Activated naive CD4-positive, alpha-beta T cell treated with anti-CD3 and anti-CD28 coated beads, Interleukin-2, amount 50 U/mL, for 72 hours (primary cell): ENCODE data around the gene SPOCD1. TPM values are rescaled to one million over a fixed set of nuclear protein-coding genes. Genes with fewer than 3 reads are reported as not detected.

Experiments
- ATAC-seq, 2 donors: fragments of 150-1000 bp; cut with Tn5 transposase; 2 replicates each; pipeline ENCODE4 v1.10.0; 2021; ENCODE audit warnings: mild to moderate bottlenecking in 2 of 2, moderate library complexity in 2 of 2
- DNase-seq, 2 donors: peaks; one replicate each; pipeline ENCODE4 v3.0.0; 2021 to 2022; ENCODE audit warnings: low spot score in 2 of 2
- H3K27ac Mint-ChIP-seq, 2 donors: one replicate each; pipeline ENCODE4 v1.8.0; 2022; ENCODE audit warnings: mild to moderate bottlenecking in 2 of 2, mixed read lengths in 2 of 2
- H3K36me3 Mint-ChIP-seq, 2 donors: one replicate each; pipeline ENCODE4 v1.8.0; 2022; ENCODE audit warnings: mixed read lengths in 2 of 2
- H3K9me3 Mint-ChIP-seq, 2 donors: one replicate each; pipeline ENCODE4 v1.8.0; 2022; ENCODE audit warnings: mixed read lengths in 2 of 2
- total RNA-seq, 2 donors: library from RNA; stranded (reverse); gene quantifications; one replicate each; pipeline ENCODE4 v1.2.3, GENCODE V29; 2022

SPOCD1 gene
- total RNA-seq, 2 donors from 2014 or later, result 0.46 to 1.8 TPM

DNA sequence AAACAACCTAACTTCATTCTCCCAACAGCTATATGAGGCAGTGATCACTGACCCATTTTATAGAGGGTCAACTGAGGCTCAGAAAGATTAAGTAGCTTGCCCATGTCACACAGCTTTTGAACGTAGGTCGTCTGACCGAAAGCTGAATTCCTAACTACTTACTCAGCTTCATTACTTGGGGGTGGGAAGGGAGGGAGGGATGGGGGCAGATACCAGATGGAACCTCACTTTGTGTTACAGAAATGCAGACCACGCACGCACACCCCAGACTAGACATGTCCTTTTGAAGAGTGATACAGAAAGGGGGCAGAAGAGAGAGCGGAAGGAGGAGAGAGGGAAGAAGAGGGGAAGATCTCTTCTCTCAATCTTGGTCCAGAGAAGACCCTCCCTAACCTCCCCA, 53.9 kb downstream of the SPOCD1 start:
- H3K9me3 Mint-ChIP-seq, result no peaks in the 10 kb centered on the region
- DNase-seq, result no peak
- H3K27ac Mint-ChIP-seq, result no peak overlapping the region
- H3K36me3 Mint-ChIP-seq, result no peaks in the 10 kb centered on the region
- ATAC-seq, result no peak

DNA sequence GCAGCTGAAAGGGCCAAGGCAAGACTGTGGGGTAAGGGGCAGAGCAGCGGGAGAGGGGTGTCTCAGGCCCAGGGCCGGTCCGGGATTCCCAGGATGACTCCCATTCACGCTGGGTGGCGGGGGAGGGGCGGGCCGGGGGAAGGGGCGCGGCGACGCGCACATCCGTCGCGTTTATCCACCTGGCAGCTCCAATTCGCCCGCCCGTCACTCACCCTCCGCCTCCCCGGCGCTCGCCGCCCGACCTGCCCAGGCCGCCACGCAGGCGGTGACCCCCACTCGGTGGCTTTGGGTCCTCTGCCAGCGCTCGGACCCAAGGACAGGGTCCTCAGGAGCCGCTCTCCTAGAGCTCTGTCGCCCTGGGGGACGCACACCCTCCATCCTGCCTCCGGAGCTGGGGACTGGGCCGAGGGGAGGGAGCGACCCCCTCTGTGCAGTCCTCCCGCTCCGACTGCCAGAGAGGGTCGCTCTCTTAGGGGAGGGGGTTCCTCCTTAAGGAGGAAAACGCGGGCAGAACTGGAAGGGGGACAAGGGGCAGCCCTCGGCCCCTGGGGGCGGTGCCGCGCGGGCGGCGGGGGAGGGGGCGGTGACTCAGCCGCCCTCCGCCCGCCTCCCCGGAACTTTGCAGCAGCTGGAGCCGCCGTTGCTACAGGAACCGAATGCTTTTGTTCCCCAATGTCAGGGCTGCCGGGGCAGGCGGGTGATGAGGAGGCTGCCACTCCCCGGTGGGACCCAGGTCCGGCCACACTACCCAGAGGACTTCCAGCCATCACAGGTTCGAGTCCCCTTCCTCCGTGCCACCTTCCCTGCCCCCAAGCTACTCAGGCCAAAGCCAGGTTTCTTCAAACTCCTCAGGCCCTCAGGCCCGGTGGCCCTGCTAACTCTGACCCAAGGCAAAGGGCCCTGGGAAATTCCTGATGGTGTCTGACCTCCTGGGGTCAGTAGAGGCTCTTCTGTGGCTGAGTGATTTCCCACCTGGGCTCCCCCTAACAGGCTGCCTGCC, 55.1 kb downstream of the SPOCD1 start:
- Mint-ChIP-seq H3K9me3 (no peaks in the 10 kb centered on the region), H3K27ac (no peak overlapping the region), H3K36me3 (no peaks in the 10 kb centered on the region)
- DNase-seq, result peak in 1 of 2 donors; percentile 63
- ATAC-seq, result peak; percentile 60

DNA sequence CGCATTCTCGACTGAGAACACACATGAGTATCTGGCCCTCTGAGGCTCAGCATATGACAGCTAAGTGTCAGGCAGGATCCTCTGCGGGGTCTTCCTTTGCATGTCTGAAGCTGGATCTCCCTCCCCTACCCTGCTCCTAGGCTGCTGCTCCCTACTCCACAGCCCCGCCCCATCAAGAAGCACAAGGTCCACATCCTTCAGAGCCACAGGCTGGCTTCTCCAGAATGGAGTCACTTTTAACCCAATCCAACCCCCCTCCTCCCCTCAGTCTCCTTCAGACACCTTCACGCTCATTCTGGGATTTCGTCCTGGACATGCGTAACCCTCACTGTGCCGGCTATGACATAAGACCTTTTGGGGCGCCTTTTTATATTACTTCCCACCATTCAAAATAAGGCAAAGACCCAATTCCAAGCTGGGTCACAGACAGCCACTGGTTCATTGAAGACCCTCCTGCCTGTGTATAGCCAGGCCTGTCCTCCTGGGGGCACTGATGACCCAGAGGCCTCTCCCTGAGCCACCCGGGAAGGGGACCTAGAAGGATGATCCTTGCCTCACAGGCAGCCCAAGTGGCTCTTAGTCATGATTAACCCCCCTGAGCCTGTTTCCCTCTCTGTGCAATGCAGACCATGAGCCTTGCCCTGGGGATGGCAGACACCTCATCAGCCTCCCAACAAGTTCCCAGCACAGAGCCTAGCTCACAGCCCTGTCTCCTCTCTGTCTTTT, 56.4 kb downstream of the SPOCD1 start:
- Mint-ChIP-seq H3K27ac (no peak overlapping the region), H3K9me3 (no peaks in the 10 kb centered on the region), H3K36me3 (no peaks in the 10 kb centered on the region)
- ATAC-seq (no peak), DNase-seq (no peak)

DNA sequence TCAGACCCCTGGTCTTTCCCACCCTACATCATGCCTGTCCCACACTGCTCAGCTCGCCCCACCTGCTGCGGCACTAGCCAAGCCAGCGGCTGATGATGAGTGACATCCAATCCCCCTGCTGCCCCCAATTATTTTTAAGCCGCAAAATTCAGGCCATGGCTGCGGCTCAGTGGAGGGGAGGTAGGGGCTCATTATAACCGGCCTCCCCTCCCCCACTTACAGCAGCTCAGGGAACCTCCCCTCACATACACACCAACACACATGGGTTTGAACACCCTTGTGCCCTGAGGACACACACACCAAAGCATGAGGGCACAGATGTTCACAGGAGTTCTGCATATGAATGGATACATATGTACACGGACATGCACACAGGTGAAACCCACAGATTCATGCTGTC, 57.0 kb downstream of the SPOCD1 start:
- no peak overlapping the region for H3K27ac Mint-ChIP-seq
- no peaks in the 10 kb centered on the region for H3K36me3 Mint-ChIP-seq
- DNase-seq (no peak), ATAC-seq (no peak)
- no peaks in the 10 kb centered on the region for H3K9me3 Mint-ChIP-seq

DNA sequence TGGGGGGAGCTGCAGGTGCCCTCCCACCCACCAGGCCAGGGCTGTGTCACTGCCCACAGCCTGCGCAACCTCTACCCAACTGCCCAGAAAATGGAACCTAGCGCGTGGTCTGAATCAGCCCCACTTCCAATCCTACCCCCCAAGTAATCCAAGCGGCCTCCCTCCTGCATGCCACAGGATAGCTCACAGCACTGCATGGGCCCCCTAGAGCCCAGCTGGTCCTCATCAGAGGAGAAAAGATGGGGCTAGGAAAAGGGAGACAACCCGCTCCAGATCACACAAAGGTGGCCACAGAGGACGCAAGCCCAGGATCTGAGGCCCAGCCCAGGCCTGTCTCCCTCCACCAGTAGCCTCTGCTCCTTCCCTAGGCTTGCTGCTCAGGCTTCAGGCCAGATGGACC, 57.8 kb downstream of the SPOCD1 start:
- no peak overlapping the region for H3K27ac Mint-ChIP-seq
- DNase-seq, result no peak
- no peaks in the 10 kb centered on the region for H3K36me3 Mint-ChIP-seq
- no peaks in the 10 kb centered on the region for H3K9me3 Mint-ChIP-seq
- no peak for ATAC-seq

DNA sequence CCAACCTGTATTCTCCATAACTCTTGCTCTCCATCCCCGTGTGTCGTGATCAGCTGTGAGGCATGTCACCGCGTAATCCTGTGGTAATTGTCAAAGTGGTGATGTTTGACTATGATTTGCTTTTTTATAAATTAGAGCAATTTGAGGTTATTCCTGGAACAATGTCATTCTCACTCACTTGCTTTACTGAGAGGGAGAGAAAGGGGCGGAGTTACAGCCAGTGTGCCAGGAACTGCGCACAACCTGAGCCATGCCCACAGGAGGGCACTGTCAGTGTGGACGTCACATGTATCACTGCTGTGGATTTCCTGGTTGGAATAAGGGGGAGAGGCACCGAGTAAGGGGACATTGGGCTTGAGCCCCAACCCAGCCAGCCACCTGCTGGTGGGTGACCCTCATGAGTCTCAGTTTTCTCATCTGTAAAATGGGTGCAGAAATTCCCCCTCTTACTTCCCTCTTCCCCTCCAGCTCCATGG, 58.6 kb downstream of the SPOCD1 start:
- no peak for DNase-seq
- Mint-ChIP-seq H3K9me3 (no peaks in the 10 kb centered on the region), H3K36me3 (no peaks in the 10 kb centered on the region), H3K27ac (no peak overlapping the region)
- ATAC-seq, result no peak

DNA sequence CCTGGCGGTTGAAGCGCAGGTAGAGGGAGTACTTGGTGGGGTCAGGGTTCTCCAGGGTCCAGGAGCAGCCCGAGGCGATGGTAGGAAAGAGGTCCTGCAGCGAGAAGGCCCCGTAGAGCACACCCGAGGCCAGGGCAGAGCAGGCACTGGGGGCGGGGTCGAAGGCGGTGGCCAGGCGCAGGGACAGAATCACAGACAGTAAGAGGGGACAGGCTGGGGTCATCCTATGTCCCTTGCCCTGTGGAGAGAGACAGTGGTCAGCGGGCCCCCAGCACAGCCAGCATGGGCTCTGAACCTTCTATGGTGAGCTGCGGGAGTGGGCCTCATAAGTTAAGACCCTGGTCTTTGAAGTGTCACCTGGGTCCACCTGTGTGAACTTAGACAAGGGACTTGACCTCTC, 59.2 kb downstream of the SPOCD1 start:
- DNase-seq (no peak), ATAC-seq (no peak)
- Mint-ChIP-seq H3K27ac (no peak overlapping the region), H3K36me3 (no peaks in the 10 kb centered on the region), H3K9me3 (no peaks in the 10 kb centered on the region)

DNA sequence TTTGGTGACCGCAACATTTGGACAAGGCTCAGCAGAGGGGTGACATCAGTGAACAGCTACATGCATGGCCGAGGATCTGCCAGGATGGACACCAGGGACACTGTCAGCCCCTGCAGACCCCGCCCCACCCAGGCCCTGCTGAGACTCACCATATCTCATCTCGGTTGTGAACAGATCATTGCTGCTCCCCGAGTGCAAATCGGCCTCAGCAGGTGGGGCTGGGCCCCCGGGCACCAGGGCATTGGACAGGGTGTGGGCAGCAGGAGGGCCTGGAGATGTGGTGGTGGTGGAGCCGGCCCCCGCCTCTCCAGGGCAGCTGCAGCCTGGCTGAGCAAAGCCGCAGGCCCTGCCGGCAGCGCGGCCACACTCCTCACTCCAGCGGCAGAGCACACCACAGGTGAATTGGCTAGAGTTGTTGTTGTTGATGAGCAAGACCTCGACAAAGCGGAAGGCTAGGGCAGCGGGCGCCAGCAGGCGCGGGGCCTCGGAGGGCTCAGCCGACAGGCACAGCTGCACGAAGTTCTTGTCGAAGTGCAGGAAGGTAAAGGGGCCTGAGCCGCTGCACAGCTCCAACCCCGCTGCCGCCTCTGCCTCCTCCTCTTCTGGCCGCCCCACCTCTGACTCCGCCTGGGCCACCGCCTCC, 59.9 kb downstream of the SPOCD1 start:
- Mint-ChIP-seq H3K36me3 (no peaks in the 10 kb centered on the region), H3K9me3 (no peaks in the 10 kb centered on the region), H3K27ac (no peak overlapping the region)
- DNase-seq (no peak), ATAC-seq (no peak)

DNA sequence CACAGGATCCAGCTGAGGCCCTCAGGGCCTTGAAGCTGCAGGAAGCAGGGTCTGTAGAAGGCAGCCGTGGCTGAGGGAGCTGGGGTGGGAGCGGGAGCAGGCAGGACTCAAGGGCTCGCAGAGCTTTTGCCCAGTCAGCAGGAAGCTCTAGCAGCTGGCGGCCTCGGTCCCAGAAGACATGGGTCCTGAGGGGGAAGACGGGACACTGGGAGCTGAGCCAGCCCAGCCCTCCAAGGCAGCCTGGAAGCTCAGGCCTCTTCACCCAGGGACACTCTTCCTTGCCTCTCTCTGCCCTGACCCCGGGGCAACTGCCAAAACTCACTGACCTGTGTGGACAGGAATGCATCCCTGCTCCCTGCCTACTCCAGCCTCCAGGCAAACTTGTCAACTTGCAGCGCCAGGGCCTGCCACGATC, 60.6 kb downstream of the SPOCD1 start:
- Mint-ChIP-seq H3K27ac (no peak overlapping the region), H3K36me3 (no peaks in the 10 kb centered on the region), H3K9me3 (no peaks in the 10 kb centered on the region)
- DNase-seq (no peak), ATAC-seq (no peak)

DNA sequence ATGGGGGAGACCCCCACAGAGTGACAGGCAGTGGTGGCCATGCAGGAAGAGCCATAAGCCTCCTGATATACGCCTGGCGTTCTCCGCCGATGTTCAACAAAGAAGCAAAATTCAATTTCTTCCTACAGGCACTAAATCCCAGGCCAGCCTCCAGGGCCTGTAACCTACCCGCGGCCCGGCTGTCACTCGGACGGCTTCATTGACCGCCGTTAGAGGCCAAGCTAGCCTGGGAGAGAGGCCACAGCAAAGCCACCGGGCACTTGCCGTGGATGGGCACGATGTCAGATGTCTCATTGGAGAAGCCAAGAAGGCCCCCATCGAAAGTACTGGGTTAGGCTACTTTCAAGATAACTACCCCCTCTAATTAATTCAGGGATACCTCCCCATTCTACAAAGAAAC, 61.4 kb downstream of the SPOCD1 start:
- Mint-ChIP-seq H3K9me3 (no peaks in the 10 kb centered on the region), H3K27ac (no peak overlapping the region), H3K36me3 (no peaks in the 10 kb centered on the region)
- DNase-seq (no peak), ATAC-seq (no peak)

DNA sequence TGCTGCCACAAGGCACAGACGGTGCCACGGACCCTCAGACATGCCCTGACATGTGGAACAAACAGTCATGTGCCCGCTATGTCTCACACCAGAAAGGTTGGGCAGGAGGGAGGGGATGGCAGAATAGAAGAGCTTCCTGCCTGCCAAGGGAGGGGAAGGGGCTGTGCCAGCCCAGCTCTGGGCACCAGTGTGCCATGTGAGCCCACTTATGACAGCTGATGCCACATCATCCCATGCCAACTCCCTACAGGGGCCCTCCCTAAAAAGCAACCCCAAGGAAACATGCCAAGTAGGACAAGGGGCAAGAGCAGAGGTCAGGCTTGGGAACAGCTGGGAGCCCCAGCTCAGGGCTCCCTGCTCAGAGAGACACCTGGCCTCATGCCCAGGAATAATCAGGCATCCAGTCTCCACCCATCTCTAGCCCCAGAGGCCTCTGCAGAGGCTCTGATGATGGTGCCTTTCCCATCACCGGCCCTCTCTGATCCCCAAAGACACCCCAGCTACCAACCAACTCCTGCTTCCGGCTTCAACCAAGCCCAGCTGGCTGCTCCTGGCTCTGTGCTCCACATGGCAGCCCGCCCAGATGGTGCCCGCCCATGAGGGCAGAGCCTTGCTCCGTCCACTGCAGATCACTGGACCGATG, 62.0 kb downstream of the SPOCD1 start:
- ATAC-seq, result no peak
- Mint-ChIP-seq H3K27ac (peak overlapping the region in 1 of 2 donors; percentile 29), H3K9me3 (no peaks in the 10 kb centered on the region), H3K36me3 (no peaks in the 10 kb centered on the region)
- DNase-seq, result no peak

DNA sequence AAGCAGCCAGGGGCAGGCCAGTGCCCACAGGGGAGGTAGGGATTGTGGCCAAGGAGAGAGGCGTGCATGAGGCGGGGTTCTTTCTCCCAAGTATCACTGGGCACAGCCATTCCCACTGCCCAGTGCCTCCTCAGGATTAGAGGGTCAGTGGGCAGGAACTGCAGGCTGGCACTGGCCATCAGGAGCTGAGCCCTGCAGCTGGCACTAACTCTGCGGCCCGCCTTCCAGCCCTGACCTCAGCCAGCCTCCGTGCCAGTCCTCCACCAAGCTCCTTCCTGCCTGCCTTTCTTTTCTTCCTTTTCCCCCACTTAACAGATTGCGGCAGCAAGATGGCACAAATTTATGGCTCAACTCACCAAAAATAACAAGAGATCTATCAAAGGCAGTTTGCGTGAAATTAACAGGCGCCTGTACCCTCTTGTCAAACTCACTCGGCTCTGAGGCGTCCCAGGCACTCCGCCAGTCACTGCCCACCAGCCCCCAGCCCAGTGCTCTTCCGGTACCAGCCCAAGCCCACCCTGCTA, 62.8 kb downstream of the SPOCD1 start:
- H3K9me3 Mint-ChIP-seq, result no peaks in the 10 kb centered on the region
- no peaks in the 10 kb centered on the region for H3K36me3 Mint-ChIP-seq
- H3K27ac Mint-ChIP-seq, result peak overlapping the region; percentile 23 to 29
- DNase-seq, result no peak
- ATAC-seq, result no peak

DNA sequence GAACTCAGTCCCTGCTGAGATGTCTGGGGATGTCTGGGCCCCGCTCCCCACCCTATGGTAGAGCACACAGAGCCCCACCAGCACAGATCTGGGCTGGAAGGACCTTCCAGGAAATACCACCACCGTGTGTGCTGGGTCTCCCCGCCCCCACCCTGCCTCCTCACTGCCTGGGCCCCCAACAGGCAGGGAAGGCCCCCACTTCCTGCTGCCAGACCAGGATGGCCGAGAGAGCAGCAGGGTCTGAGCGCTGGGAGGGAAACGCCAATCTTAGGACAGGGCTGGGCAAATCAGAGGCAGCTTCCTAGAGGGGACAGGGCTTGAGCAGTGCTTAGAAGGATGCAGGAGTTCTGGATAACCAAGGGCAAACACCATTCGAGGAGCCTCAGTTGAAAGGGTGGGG, 63.6 kb downstream of the SPOCD1 start:
- H3K27ac Mint-ChIP-seq, result no peak overlapping the region
- no peak for ATAC-seq
- no peaks in the 10 kb centered on the region for H3K9me3 Mint-ChIP-seq

DNA sequence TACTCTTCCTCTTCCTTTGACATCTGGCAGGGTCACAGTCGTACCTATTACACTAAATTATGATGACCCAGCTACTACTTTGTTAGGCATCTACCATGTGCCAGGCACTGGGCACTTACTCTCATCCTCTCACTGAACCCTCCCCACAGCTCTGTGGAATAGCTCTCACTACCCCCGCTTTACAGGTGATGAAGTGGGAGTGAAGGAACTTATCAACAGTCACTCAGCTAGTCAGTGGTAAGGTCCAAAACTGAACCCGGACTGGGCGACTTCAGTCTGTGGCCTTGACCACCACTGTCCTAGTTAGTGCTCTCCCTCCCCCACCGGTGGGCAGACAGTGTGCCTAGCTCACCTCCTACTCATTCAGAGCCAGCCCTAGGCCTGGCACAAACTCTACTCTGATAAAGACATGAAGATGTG, 64.0 kb downstream of the SPOCD1 start:
- ATAC-seq (no peak), DNase-seq (no peak)
- no peaks in the 10 kb centered on the region for H3K9me3 Mint-ChIP-seq
- no peaks in the 10 kb centered on the region for H3K36me3 Mint-ChIP-seq
- H3K27ac Mint-ChIP-seq, result no peak overlapping the region

More for the DNA sequence above, 63.6 kb downstream of the SPOCD1 start:
- DNase-seq, result no peak
- H3K36me3 Mint-ChIP-seq, result no peaks in the 10 kb centered on the region

DNA sequence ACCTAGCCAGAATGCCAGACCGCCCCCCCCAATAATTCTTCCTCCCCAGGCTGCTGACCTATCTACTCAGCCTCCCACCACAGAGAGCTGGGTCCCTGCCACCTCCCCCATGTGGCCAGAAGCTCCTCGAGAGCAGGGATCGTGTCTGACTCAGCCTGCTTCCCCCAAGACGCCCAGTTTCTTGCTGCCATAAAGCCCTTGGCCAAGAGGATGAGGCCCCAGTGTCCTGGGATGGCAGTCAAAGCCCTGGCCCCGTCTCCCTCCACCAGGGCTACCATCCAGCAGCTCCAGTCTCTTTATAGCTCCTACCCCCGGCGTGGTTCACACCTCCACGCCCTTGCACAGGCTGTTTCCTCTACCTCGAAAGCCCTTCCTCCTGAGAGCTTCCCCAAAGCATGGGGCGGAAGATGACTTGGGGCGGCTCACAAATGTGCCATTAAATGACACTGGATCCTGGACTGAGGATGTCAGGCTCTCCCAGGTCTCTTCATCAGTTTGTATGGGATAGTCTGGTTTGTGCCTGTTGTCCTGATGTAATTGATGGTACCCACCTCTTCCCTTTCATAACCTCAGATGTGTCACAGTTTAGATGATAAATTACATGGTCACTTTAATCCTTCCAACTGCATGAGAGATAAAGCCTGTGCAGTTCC, 64.8 kb downstream of the SPOCD1 start:
- no peak for DNase-seq
- H3K36me3 Mint-ChIP-seq, result no peaks in the 10 kb centered on the region
- H3K9me3 Mint-ChIP-seq, result no peaks in the 10 kb centered on the region
- ATAC-seq, result peak in 1 of 2 donors; percentile 26
- H3K27ac Mint-ChIP-seq, result no peak overlapping the region
